H1 (cell line): Measurements from ENCODE around the gene TMOD4. TPM values are rescaled to one million over a fixed set of nuclear protein-coding genes. Genes with fewer than 3 reads are reported as not detected.

Experiments
- CTCF ChIA-PET: fragments of 300-600 bp; sonication (Branson Sonifier 250); formaldehyde crosslinking; loops from one replicate; lab custom pipeline; 2021; ENCODE audit not compliant: partially characterized antibody; lab: Charles Lee
- POLR2A ChIA-PET: fragments of 300-600 bp; sonication (Branson Sonifier 250); formaldehyde crosslinking; loops from one replicate; lab custom pipeline; 2021; ENCODE audit warnings: inconsistent platforms; ENCODE audit not compliant: partially characterized antibody; lab: Charles Lee
- DNase-seq, 2 experiments: peaks; one replicate each; pipeline versions ENCODE4 v3.0.0 to v3.0.0-alpha.2; 2010 to 2022; ENCODE audit warnings: low spot score in 2 of 2, low read depth in 1 of 2, mixed read lengths in 1 of 2
- FAIRE-seq: peaks from 2 replicates; lab custom pipeline; 2011; peaks lifted over from hg19 to GRCh38; lab: Jason Lieb, UNC
- H2AFZ ChIP-seq: 2 replicates; pipeline ENCODE4 v1.8.1; 2012; ENCODE audit warnings: low read length, inconsistent platforms
- H2AK5ac ChIP-seq: 2 replicates; pipeline ENCODE4 v1.6.1; 2013; ENCODE audit warnings: low read depth, low read length
- H2BK120ac ChIP-seq: replicated peaks from 2 replicates; pipeline ENCODE3; 2013; ENCODE audit warnings: low read depth, low read length, inconsistent platforms
- H2BK12ac ChIP-seq: 2 replicates; pipeline ENCODE4 v1.6.1; 2013; ENCODE audit warnings: low read depth, low read length
- H2BK15ac ChIP-seq: 2 replicates; pipeline ENCODE4 v1.6.1; 2013; ENCODE audit warnings: low read length
- H2BK20ac ChIP-seq: 2 replicates; pipeline ENCODE4 v1.6.1; 2013; ENCODE audit warnings: low read length
- H2BK5ac ChIP-seq: 2 replicates; pipeline ENCODE4 v1.6.1; 2013; ENCODE audit warnings: low read depth, low read length
- H3K14ac ChIP-seq: 2 replicates; pipeline ENCODE4 v1.6.1; 2013; ENCODE audit warnings: inconsistent platforms; ENCODE audit not compliant: insufficient read length
- H3K18ac ChIP-seq: 2 replicates; pipeline ENCODE4 v1.6.1; 2013; ENCODE audit warnings: low read length; ENCODE audit errors: extremely low read depth
- H3K23ac ChIP-seq: 2 replicates; pipeline ENCODE4 v1.6.1; 2013; ENCODE audit warnings: inconsistent platforms; ENCODE audit not compliant: insufficient read length
- H3K23me2 ChIP-seq: 2 replicates; pipeline ENCODE4 v1.6.1; 2013; ENCODE audit warnings: low read depth, low read length
- H3K27ac ChIP-seq: 2 replicates; pipeline ENCODE4 v1.6.1; 2011; ENCODE audit warnings: low read depth, low read length, inconsistent platforms
- H3K27me3 ChIP-seq, 4 experiments: replicated peaks in 1 of 4; 1 replicate in 1 of 4; 2 replicates in 3 of 4; pipeline versions ENCODE4 v1.6.1 to v1.8.1; 2011 to 2013; ENCODE audit warnings: low read length in 3 of 4, mild to moderate bottlenecking in 3 of 4, inconsistent platforms in 2 of 4, mixed read lengths in 2 of 4, moderate library complexity in 1 of 4; ENCODE audit not compliant: control insufficient read depth in 3 of 4, insufficient read depth in 3 of 4; ENCODE audit errors: extremely low read depth in 1 of 4
- H3K36me3 ChIP-seq, 4 experiments: 2 replicates each; pipeline versions ENCODE4 v1.6.1 to v1.8.1; 2011 to 2013; ENCODE audit warnings: mild to moderate bottlenecking in 4 of 4, low read length in 3 of 4, moderate library complexity in 2 of 4, control low read depth in 1 of 4, inconsistent platforms in 1 of 4; ENCODE audit not compliant: insufficient read depth in 4 of 4, control insufficient read depth in 2 of 4
- H3K4ac ChIP-seq: replicated peaks from 2 replicates; pipeline ENCODE3; 2013; ENCODE audit warnings: low read length, low read depth, mixed read lengths, inconsistent platforms; ENCODE audit not compliant: insufficient read length
- H3K4me1 ChIP-seq, 4 experiments: replicated peaks in 1 of 4; 1 replicate in 1 of 4; 2 replicates in 3 of 4; pipeline versions ENCODE4 v1.6.1 to v1.8.1; 2011 to 2013; ENCODE audit warnings: low read length in 3 of 4, inconsistent platforms in 2 of 4, mixed read lengths in 1 of 4; ENCODE audit not compliant: insufficient read depth in 4 of 4, control insufficient read depth in 3 of 4
- H3K4me2 ChIP-seq, 2 experiments: 2 replicates each; pipeline versions ENCODE4 v1.6.1 to v1.8.1; 2011 to 2013; ENCODE audit warnings: low read depth in 2 of 2, low read length in 2 of 2, control low read depth in 1 of 2, inconsistent platforms in 1 of 2, mild to moderate bottlenecking in 1 of 2; ENCODE audit not compliant: insufficient read depth in 1 of 2
- H3K4me3 ChIP-seq, 4 experiments: fragments of 200-600, 300-600 bp in 1 of 4; sonication (generic), shearing (Covaris generic), sonication (Bioruptor Twin) in 1 of 4; 2 replicates each; pipeline versions ENCODE4 v1.5.1 to v1.8.1; 2011 to 2016; ENCODE audit warnings: low read length in 4 of 4, low read depth in 3 of 4, control low read depth in 2 of 4, inconsistent platforms in 2 of 4, mild to moderate bottlenecking in 2 of 4, mixed read lengths in 1 of 4, moderate library complexity in 1 of 4; ENCODE audit not compliant: insufficient read depth in 2 of 4; ENCODE audit errors: extremely low read depth in 1 of 4
- H3K56ac ChIP-seq: replicated peaks from 2 replicates; pipeline ENCODE3; 2013; ENCODE audit warnings: low read depth, mild to moderate bottlenecking, mixed read lengths, low read length, inconsistent platforms; ENCODE audit not compliant: insufficient read length
- H3K79me1 ChIP-seq: 2 replicates; pipeline ENCODE4 v1.6.1; 2013; ENCODE audit warnings: low read depth, low read length, control low read depth
- H3K79me2 ChIP-seq, 2 experiments: 2 replicates each; pipeline versions ENCODE4 v1.6.1 to v1.8.1; 2012 to 2013; ENCODE audit warnings: low read length in 2 of 2, mild to moderate bottlenecking in 2 of 2, inconsistent platforms in 1 of 2; ENCODE audit not compliant: insufficient read depth in 2 of 2, control insufficient read depth in 1 of 2
- H3K9ac ChIP-seq, 4 experiments: replicated peaks in 1 of 4; 1 replicate in 1 of 4; 2 replicates in 3 of 4; pipeline versions ENCODE4 v1.6.1 to v1.8.1; 2011 to 2013; ENCODE audit warnings: low read depth in 3 of 4, low read length in 3 of 4, control low read depth in 2 of 4, mild to moderate bottlenecking in 2 of 4, moderate library complexity in 2 of 4, inconsistent platforms in 1 of 4; ENCODE audit errors: extremely low read depth in 1 of 4
- H3K9me3 ChIP-seq, 2 experiments: 2 replicates each; pipeline versions ENCODE4 v1.6.1 to v1.8.1; 2012 to 2013; ENCODE audit warnings: mild to moderate bottlenecking in 2 of 2, moderate library complexity in 2 of 2, control low read depth in 1 of 2, inconsistent platforms in 1 of 2, low read depth in 1 of 2, low read length in 1 of 2, mixed read lengths in 1 of 2; ENCODE audit not compliant: insufficient read depth in 2 of 2
- H4K20me1 ChIP-seq, 2 experiments: replicated peaks in 1 of 2; 2 replicates each; pipeline versions ENCODE3 to v1.8.1; 2011 to 2013; ENCODE audit warnings: inconsistent platforms in 2 of 2, low read length in 2 of 2, mild to moderate bottlenecking in 1 of 2; ENCODE audit not compliant: insufficient read depth in 2 of 2, control insufficient read depth in 1 of 2
- H4K5ac ChIP-seq: 2 replicates; pipeline ENCODE4 v1.6.1; 2013; ENCODE audit warnings: low read length, low read depth, mixed read lengths, inconsistent platforms; ENCODE audit not compliant: insufficient read length
- H4K8ac ChIP-seq: 2 replicates; pipeline ENCODE4 v1.8.0; 2013; ENCODE audit warnings: mild to moderate bottlenecking, moderate library complexity, low read length, inconsistent platforms; ENCODE audit not compliant: insufficient read depth; ENCODE audit errors: extremely low read depth
- H4K91ac ChIP-seq: replicated peaks from 2 replicates; pipeline ENCODE3; 2013; ENCODE audit warnings: low read length, mixed read lengths, inconsistent platforms; ENCODE audit not compliant: insufficient read length
- CBX5 ChIP-seq: fragments of 300-800, 300-1000 bp; sonication (generic); IDR thresholded peaks from 2 replicates; pipeline ENCODE4 v1.7.1; 2016; ENCODE audit warnings: antibody characterized with exemption, low read length, low read depth
- EZH2 ChIP-seq: fragments of 200-600 bp; sonication (generic); IDR thresholded peaks from 2 replicates; pipeline ENCODE4 v1.7.1; 2012; ENCODE audit warnings: low read depth, mild to moderate bottlenecking, moderate library complexity, low read length, inconsistent platforms; ENCODE audit not compliant: severe bottlenecking
- FOSL1 ChIP-seq: IDR thresholded peaks from 2 replicates; pipeline ENCODE4 v1.6.1; 2011; ENCODE audit warnings: mild to moderate bottlenecking, low read depth, low read length, moderate library complexity; ENCODE audit not compliant: insufficient read depth
- MAFK ChIP-seq: IDR thresholded peaks from 2 replicates; pipeline ENCODE4 v1.6.1; 2012; ENCODE audit warnings: low read depth, mild to moderate bottlenecking, improper control_type of control experiment, low read length
- PHF8 ChIP-seq: fragments of 200-600 bp; sonication (generic); conservative IDR thresholded peaks from 2 replicates; pipeline ENCODE4 v1.7.1; 2012; ENCODE audit warnings: low read depth, mild to moderate bottlenecking, inconsistent platforms, low read length, moderate library complexity
- POLR2A ChIP-seq, 2 experiments: IDR thresholded peaks; 1 replicate in 1 of 2; 2 replicates in 1 of 2; pipeline ENCODE4 v1.6.1; 2011; ENCODE audit warnings: low read depth in 2 of 2, low read length in 2 of 2, mild to moderate bottlenecking in 2 of 2; ENCODE audit errors: control extremely low read depth in 1 of 2
- RNF2 ChIP-seq: fragments of 200-900, 300-1000 bp; sonication (generic); IDR thresholded peaks from 2 replicates; pipeline ENCODE4 v1.7.1; 2016; ENCODE audit warnings: borderline replicate concordance, low read depth, mild to moderate bottlenecking, antibody characterized with exemption, low read length; ENCODE audit not compliant: poor library complexity, severe bottlenecking; ENCODE audit errors: missing control alignments
- SIN3A ChIP-seq, 2 experiments: IDR thresholded peaks in 1 of 2; conservative IDR thresholded peaks in 1 of 2; 2 replicates each; pipeline ENCODE4 v1.6.1; 2011 to 2012; ENCODE audit warnings: low read length in 2 of 2, improper control_type of control experiment in 1 of 2, low read depth in 1 of 2, mild to moderate bottlenecking in 1 of 2
- SP2 ChIP-seq: IDR thresholded peaks from 2 replicates; pipeline ENCODE4 v1.6.1; 2012; ENCODE audit warnings: mild to moderate bottlenecking, low read length, inconsistent platforms
- SRF ChIP-seq: IDR thresholded peaks from 2 replicates; pipeline ENCODE4 v1.6.1; 2011; ENCODE audit warnings: mild to moderate bottlenecking, low read depth, low read length, moderate library complexity
- TAF7 ChIP-seq: optimal IDR thresholded peaks from 2 replicates; pipeline ENCODE3; 2011; ENCODE audit warnings: low read depth, mild to moderate bottlenecking, inconsistent platforms, low read length, moderate library complexity, borderline replicate concordance
- TEAD4 ChIP-seq: IDR thresholded peaks from 2 replicates; pipeline ENCODE4 v1.6.1; 2012; ENCODE audit warnings: low read depth, low read length, inconsistent platforms, mixed read lengths
- ZNF274 ChIP-seq: IDR thresholded peaks from 2 replicates; pipeline ENCODE4 v1.7.0; 2012; ENCODE audit warnings: low read length, borderline replicate concordance; ENCODE audit errors: extremely low read depth
- WGBS, 2 experiments: shearing (Covaris generic) in 1 of 2; methylation state at CpG; one replicate each; pipeline versions ENCODE4 v1.1.6 to v1.1.7; 2013 to 2015; ENCODE audit warnings: low lambda C conversion rate in 2 of 2, mixed read lengths in 2 of 2, inconsistent platforms in 1 of 2, low coverage in 1 of 2, missing lambda C conversion rate in 1 of 2; ENCODE audit not compliant: insufficient replicate concordance in 2 of 2, insufficient coverage in 1 of 2, insufficient read length in 1 of 2; ENCODE audit errors: extremely low coverage in 1 of 2, missing lambda C conversion rate in 1 of 2; 5-methylcytosine and 5-hydroxymethylcytosine counted together
- polyA plus RNA-seq, 7 experiments: library from polyadenylated mRNA; depleted of rRNA in 3 of 7; stranded (reverse) in 5 of 7; unstranded in 2 of 7; fragments of >200 nt in 5 of 7; fragments of 200-250 nt in 2 of 7; gene quantifications; 1 replicate in 5 of 7; 2 replicates in 1 of 7; 4 replicates in 1 of 7; pipeline versions ENCODE4 v1.2.1 to v1.2.3, GENCODE V29; 2011 to 2013; ENCODE audit warnings: missing spikeins in 2 of 7, mixed read lengths in 2 of 7
- total RNA-seq: library from RNA; stranded (reverse); fragmentation: NEBNext Ultra II Directional; extraction: Animal tissue kit (Norgen Biotek cat#: 25700); gene quantifications from 2 replicates; pipeline ENCODE4 v1.2.1, GENCODE V29; 2021

TMOD4 gene
- total and polyA plus RNA-seq, 2 of the 8 experiments (the other 6 are each of a cell fraction or from before 2014, with no cell fraction given) = 0.42 TPM; not detected in 1

GRCh38 chr1:151176514-151177045, 799 bp upstream of the TMOD4 start:
- H3K4me1 ChIP-seq = no peaks in the 10 kb centered on the region
- no peak overlapping the region for H2AFZ ChIP-seq
- POLR2A ChIA-PET = interaction anchor here (0.6 to 2.9 kb wide), 5 partner anchors 10 to 214 kb away, joined by 3 to 13 read pairs (median 8); partner anchors contain the start of genes SCNM1 and VPS72
- H3K4me3 ChIP-seq = no peak overlapping the region
- no peak for DNase-seq
- H2BK5ac ChIP-seq = no peak overlapping the region
- H3K9me3 ChIP-seq = no peaks in the 10 kb centered on the region
- 94% methylated on average over 17 of the region's 17 CpGs; no CpG with 5 or more reads in 1 of the 2 experiments for WGBS, 2 experiments
- H4K20me1 ChIP-seq = no peaks in the 10 kb centered on the region
- no peak overlapping the region for H2BK12ac ChIP-seq
- H2BK120ac ChIP-seq = no peak overlapping the region
- no peaks in the 10 kb centered on the region for H3K27me3 ChIP-seq
- H3K4ac ChIP-seq = no peak overlapping the region
- 0 out of 2 replicates have a peak overlapping the region, but pooled peaks have one; percentile 40 for H4K8ac ChIP-seq
- no peak overlapping the region for H3K56ac ChIP-seq
- no peaks in the 10 kb centered on the region for H3K23me2 ChIP-seq
- H3K9ac ChIP-seq = no peak overlapping the region
- H4K5ac ChIP-seq = no peak overlapping the region
- H3K18ac ChIP-seq = no peak overlapping the region
- no peak overlapping the region for H2AK5ac ChIP-seq
- no peaks in the 10 kb centered on the region for H3K79me1 ChIP-seq
- FAIRE-seq = no peak
- no peak overlapping the region for H3K23ac ChIP-seq
- no peak overlapping the region for H4K91ac ChIP-seq
- H3K4me2 ChIP-seq = no peak overlapping the region
- no peak overlapping the region for H3K14ac ChIP-seq
- CTCF ChIA-PET = interaction anchor here (0.8 to 3.1 kb wide), 17 partner anchors 10 to 428 kb away, joined by 3 to 16 read pairs (median 4); partner anchors contain the start of genes TNFAIP8L2 and VPS72
- no peak overlapping the region for H2BK20ac ChIP-seq
- H3K27ac ChIP-seq = no peak overlapping the region
- no peaks in the 10 kb centered on the region for H3K79me2 ChIP-seq
- H2BK15ac ChIP-seq = no peak overlapping the region
- peaks cover 12 to 54% (median 34%) of the 10 kb centered on the region in 4 experiments for H3K36me3 ChIP-seq
- TF ChIP-seq CBX5 (no peak), ZNF274 (no peak), SRF (no peak), MAFK (no peak), EZH2 (no peak), TEAD4 (no peak), SIN3A (conservative IDR thresholded peaks at IDR 0.05 in 1 of 2, IDR thresholded peaks at IDR 0.05 in 1 of 2; ENCODE audit: low read depth in 1 of 2, low read length in 2 of 2) (no peak), FOSL1 (no peak), TAF7 (no peak), POLR2A (IDR thresholded peaks at IDR 0.05; ENCODE audit: control extremely low read depth in 1 of 2, low read depth in 2 of 2, low read length in 2 of 2) (no peak), RNF2 (no peak), PHF8 (no peak), SP2 (no peak)
